SK-N-SH treated with all-trans-retinoic acid at 6 μM for 48 hours (cell line): ENCODE results near the gene PLB1.

Experiments
- ATAC-seq: fragments of 200-7000 bp; cut with Tn5 transposase; 3 replicates; pipeline ENCODE4 v1.9.1; 2020; ENCODE audit warnings: mild to moderate bottlenecking, moderate library complexity
- ARNTL ChIP-seq: fragments of 450-650 bp; formaldehyde crosslinking; IDR thresholded peaks from 2 replicates; pipeline ENCODE4 v1.5.0; 2020; ENCODE audit warnings: low read depth, mild to moderate bottlenecking, moderate library complexity, borderline replicate concordance
- BACH2 ChIP-seq: fragments of 250-450 bp; sonication (Bioruptor Pico); IDR thresholded peaks from 2 replicates; pipeline ENCODE4 v1.9.0; 2021; ENCODE audit warnings: mild to moderate bottlenecking, borderline replicate concordance
- CSDC2 ChIP-seq: fragments of 250-450 bp; sonication (Bioruptor Pico); IDR thresholded peaks from 2 replicates; pipeline ENCODE4 v1.5.0; 2020; ENCODE audit warnings: mild to moderate bottlenecking, moderate library complexity
- ESRRG ChIP-seq: fragments of 250-450 bp; sonication (Bioruptor Pico); IDR thresholded peaks from 2 replicates; pipeline ENCODE4 v1.6.1; 2021; ENCODE audit warnings: mild to moderate bottlenecking
- GLIS3 ChIP-seq: fragments of 250-450 bp; sonication (Bioruptor Pico); IDR thresholded peaks from 2 replicates; pipeline ENCODE4 v1.5.0; 2020; ENCODE audit warnings: mild to moderate bottlenecking, moderate library complexity
- ISL1 ChIP-seq: fragments of 250-450 bp; sonication (Bioruptor Pico); IDR thresholded peaks from 2 replicates; pipeline ENCODE4 v2.1.2; 2022; ENCODE audit warnings: mild to moderate bottlenecking, moderate library complexity
- OSR1 ChIP-seq: fragments of 250-450 bp; sonication (Bioruptor Pico); IDR thresholded peaks from 2 replicates; pipeline ENCODE4 v1.8.0; 2022; ENCODE audit warnings: moderate library complexity, mild to moderate bottlenecking, inconsistent platforms
- SNAI2 ChIP-seq: fragments of 250-450 bp; sonication (Bioruptor Pico); IDR thresholded peaks from 2 replicates; pipeline ENCODE4 v1.5.0; 2020; ENCODE audit warnings: mild to moderate bottlenecking, moderate library complexity
- TCF4 ChIP-seq: fragments of 250-450 bp; sonication (Bioruptor Pico); IDR thresholded peaks from 2 replicates; pipeline ENCODE4 v1.8.0; 2021; ENCODE audit warnings: mild to moderate bottlenecking, moderate library complexity, borderline replicate concordance
- TOX ChIP-seq: fragments of 250-450 bp; sonication (Bioruptor Pico); IDR thresholded peaks from 2 replicates; pipeline ENCODE4 v1.8.0; 2021; ENCODE audit warnings: mild to moderate bottlenecking, moderate library complexity, borderline replicate concordance
- ZC3H10 ChIP-seq: fragments of 250-450 bp; sonication (Bioruptor Pico); IDR thresholded peaks from 2 replicates; pipeline ENCODE4 v1.5.1; 2021; ENCODE audit warnings: mild to moderate bottlenecking, moderate library complexity
- ZFP3 ChIP-seq: fragments of 250-450 bp; sonication (Bioruptor Pico); IDR thresholded peaks from 2 replicates; pipeline ENCODE4 v1.5.0; 2020; ENCODE audit warnings: mild to moderate bottlenecking, moderate library complexity
- ZNF565 ChIP-seq: fragments of 450-650 bp; formaldehyde crosslinking; conservative IDR thresholded peaks from 2 replicates; pipeline ENCODE4 v1.5.0; 2020; ENCODE audit warnings: low read depth, mild to moderate bottlenecking, moderate library complexity
- ZNF70 ChIP-seq: fragments of 450-650 bp; formaldehyde crosslinking; IDR thresholded peaks from 2 replicates; pipeline ENCODE4 v1.5.0; 2020; ENCODE audit warnings: mild to moderate bottlenecking, moderate library complexity
- ZNF8 ChIP-seq: fragments of 450-650 bp; formaldehyde crosslinking; IDR thresholded peaks from 2 replicates; pipeline ENCODE4 v1.5.0; 2020; ENCODE audit warnings: mild to moderate bottlenecking, moderate library complexity
- TF ChIP-seq, protein P1 (sequence below): fragments of 250-450 bp; sonication (Bioruptor Pico); IDR thresholded peaks from 2 replicates; pipeline ENCODE4 v1.8.0; 2021; ENCODE audit warnings: low read depth, mild to moderate bottlenecking, moderate library complexity, borderline replicate concordance
- TF ChIP-seq, protein P2 (sequence below): fragments of 250-450 bp; sonication (Bioruptor Pico); IDR thresholded peaks from 2 replicates; pipeline ENCODE4 v1.8.0; 2020; ENCODE audit warnings: mild to moderate bottlenecking, moderate library complexity, borderline replicate concordance
- TF ChIP-seq, protein P3 (sequence below): fragments of 250-450 bp; sonication (Bioruptor Pico); IDR thresholded peaks from 2 replicates; pipeline ENCODE4 v1.5.1; 2020; ENCODE audit warnings: low read depth, mild to moderate bottlenecking, moderate library complexity
- TF ChIP-seq, protein P4 (sequence below): fragments of 250-450 bp; sonication (Bioruptor Pico); IDR thresholded peaks from 2 replicates; pipeline ENCODE4 v1.5.0; 2020; ENCODE audit warnings: mild to moderate bottlenecking, moderate library complexity
- TF ChIP-seq, protein P5 (sequence below): fragments of 250-450 bp; sonication (Bioruptor Pico); IDR thresholded peaks from 2 replicates; pipeline ENCODE4 v1.5.1; 2021; ENCODE audit warnings: mild to moderate bottlenecking, moderate library complexity

Gene PLB1

DNA sequence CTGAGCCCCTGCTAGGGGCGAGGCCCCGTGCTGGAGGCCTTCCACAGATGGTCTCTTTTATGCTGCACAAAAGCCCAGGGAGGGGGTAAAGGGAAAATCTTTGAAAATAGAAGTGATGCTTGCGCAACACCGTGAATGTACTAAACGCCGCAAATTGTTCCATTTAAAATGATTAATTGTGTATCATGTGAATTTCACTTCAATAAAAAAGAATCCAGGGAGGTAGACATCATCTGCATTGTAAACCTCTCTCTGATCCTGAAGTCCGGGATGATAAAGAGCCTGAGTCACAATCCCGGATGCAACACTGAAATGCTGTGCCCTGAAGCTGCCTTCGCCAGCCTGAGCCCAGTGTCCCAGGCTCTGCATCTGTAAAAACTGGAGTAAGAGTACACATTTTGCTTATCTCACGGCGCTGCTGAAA lies 148.1 kb downstream of the PLB1 start:
- ATAC-seq: peak; percentile 85
- TF ChIP-seq TOX: no peak

DNA sequence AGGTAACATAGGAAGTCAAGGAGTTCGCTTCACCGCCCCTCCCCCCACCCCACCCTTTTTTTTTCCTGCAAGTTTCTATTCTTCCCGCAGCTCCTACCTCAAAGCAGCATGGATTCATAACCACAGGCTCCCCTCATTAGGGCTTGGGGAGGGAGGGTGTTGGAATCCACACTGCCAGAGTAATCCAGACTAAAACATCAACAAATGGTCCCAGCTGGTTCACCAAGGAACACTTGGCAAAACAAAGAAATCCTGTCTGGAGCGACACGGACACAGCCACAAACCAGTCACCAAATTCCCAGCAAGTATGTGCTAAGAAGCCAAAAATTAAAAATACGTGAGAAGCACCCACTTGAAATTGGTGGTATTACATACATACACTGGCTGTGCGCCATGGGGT lies 148.9 kb downstream of the PLB1 start:
- TF ChIP-seq, protein P1, sequence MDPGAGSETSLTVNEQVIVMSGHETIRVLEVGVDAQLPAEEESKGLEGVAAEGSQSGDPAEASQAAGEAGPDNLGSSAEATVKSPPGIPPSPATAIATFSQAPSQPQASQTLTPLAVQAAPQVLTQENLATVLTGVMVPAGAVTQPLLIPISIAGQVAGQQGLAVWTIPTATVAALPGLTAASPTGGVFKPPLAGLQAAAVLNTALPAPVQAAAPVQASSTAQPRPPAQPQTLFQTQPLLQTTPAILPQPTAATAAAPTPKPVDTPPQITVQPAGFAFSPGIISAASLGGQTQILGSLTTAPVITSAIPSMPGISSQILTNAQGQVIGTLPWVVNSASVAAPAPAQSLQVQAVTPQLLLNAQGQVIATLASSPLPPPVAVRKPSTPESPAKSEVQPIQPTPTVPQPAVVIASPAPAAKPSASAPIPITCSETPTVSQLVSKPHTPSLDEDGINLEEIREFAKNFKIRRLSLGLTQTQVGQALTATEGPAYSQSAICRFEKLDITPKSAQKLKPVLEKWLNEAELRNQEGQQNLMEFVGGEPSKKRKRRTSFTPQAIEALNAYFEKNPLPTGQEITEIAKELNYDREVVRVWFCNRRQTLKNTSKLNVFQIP (CRISPR knock-in tag): no peak
- TF ChIP-seq CSDC2 (CRISPR knock-in tag): no peak
- no peak for TF ChIP-seq ZFP3 (CRISPR knock-in tag)
- TF ChIP-seq, protein P2, sequence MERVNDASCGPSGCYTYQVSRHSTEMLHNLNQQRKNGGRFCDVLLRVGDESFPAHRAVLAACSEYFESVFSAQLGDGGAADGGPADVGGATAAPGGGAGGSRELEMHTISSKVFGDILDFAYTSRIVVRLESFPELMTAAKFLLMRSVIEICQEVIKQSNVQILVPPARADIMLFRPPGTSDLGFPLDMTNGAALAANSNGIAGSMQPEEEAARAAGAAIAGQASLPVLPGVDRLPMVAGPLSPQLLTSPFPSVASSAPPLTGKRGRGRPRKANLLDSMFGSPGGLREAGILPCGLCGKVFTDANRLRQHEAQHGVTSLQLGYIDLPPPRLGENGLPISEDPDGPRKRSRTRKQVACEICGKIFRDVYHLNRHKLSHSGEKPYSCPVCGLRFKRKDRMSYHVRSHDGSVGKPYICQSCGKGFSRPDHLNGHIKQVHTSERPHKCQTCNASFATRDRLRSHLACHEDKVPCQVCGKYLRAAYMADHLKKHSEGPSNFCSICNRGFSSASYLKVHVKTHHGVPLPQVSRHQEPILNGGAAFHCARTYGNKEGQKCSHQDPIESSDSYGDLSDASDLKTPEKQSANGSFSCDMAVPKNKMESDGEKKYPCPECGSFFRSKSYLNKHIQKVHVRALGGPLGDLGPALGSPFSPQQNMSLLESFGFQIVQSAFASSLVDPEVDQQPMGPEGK (CRISPR knock-in tag): no peak
- no peak for TF ChIP-seq ESRRG (CRISPR knock-in tag)
- no peak for TF ChIP-seq SNAI2 (CRISPR knock-in tag)
- no peak for TF ChIP-seq ZC3H10 (CRISPR knock-in tag)
- TF ChIP-seq, protein P3, sequence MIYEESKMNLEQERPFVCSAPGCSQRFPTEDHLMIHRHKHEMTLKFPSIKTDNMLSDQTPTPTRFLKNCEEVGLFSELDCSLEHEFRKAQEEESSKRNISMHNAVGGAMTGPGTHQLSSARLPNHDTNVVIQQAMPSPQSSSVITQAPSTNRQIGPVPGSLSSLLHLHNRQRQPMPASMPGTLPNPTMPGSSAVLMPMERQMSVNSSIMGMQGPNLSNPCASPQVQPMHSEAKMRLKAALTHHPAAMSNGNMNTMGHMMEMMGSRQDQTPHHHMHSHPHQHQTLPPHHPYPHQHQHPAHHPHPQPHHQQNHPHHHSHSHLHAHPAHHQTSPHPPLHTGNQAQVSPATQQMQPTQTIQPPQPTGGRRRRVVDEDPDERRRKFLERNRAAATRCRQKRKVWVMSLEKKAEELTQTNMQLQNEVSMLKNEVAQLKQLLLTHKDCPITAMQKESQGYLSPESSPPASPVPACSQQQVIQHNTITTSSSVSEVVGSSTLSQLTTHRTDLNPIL: no peak
- no peak for TF ChIP-seq OSR1 (CRISPR knock-in tag)
- TF ChIP-seq ARNTL (CRISPR knock-in tag): no peak
- TF ChIP-seq ZNF8 (CRISPR knock-in tag): no peak
- TF ChIP-seq, protein P4, sequence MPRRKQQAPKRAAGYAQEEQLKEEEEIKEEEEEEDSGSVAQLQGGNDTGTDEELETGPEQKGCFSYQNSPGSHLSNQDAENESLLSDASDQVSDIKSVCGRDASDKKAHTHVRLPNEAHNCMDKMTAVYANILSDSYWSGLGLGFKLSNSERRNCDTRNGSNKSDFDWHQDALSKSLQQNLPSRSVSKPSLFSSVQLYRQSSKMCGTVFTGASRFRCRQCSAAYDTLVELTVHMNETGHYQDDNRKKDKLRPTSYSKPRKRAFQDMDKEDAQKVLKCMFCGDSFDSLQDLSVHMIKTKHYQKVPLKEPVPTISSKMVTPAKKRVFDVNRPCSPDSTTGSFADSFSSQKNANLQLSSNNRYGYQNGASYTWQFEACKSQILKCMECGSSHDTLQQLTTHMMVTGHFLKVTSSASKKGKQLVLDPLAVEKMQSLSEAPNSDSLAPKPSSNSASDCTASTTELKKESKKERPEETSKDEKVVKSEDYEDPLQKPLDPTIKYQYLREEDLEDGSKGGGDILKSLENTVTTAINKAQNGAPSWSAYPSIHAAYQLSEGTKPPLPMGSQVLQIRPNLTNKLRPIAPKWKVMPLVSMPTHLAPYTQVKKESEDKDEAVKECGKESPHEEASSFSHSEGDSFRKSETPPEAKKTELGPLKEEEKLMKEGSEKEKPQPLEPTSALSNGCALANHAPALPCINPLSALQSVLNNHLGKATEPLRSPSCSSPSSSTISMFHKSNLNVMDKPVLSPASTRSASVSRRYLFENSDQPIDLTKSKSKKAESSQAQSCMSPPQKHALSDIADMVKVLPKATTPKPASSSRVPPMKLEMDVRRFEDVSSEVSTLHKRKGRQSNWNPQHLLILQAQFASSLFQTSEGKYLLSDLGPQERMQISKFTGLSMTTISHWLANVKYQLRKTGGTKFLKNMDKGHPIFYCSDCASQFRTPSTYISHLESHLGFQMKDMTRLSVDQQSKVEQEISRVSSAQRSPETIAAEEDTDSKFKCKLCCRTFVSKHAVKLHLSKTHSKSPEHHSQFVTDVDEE (CRISPR knock-in tag): no peak
- no peak for TF ChIP-seq TOX
- no peak for TF ChIP-seq GLIS3 (CRISPR knock-in tag)
- TF ChIP-seq, protein P5, sequence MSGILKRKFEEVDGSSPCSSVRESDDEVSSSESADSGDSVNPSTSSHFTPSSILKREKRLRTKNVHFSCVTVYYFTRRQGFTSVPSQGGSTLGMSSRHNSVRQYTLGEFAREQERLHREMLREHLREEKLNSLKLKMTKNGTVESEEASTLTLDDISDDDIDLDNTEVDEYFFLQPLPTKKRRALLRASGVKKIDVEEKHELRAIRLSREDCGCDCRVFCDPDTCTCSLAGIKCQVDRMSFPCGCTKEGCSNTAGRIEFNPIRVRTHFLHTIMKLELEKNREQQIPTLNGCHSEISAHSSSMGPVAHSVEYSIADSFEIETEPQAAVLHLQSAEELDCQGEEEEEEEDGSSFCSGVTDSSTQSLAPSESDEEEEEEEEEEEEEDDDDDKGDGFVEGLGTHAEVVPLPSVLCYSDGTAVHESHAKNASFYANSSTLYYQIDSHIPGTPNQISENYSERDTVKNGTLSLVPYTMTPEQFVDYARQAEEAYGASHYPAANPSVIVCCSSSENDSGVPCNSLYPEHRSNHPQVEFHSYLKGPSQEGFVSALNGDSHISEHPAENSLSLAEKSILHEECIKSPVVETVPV (CRISPR knock-in tag): no peak
- no peak for TF ChIP-seq ZNF565 (CRISPR knock-in tag)
- no peak for TF ChIP-seq TCF4 (CRISPR knock-in tag)
- no peak for TF ChIP-seq BACH2 (CRISPR knock-in tag)
- TF ChIP-seq ZNF70: no peak
- no peak for ATAC-seq

DNA sequence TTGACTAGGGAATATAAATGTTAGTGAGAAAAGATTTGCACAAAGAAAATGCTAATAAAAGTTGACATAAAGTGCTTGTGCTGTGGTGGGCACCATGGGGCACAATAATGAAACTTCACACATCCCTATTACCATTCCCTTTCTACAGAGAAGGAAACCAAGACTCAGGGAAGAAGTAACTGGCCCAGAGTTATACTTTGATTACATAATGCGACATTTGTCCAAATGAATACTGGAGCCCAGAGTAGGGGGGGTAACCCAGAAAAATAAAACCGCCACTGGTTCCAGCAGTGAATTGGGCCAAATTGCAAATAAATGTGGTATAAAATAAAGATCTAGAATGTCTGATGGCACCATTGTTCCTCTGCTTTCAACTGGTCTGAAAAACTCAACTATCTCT lies 149.7 kb downstream of the PLB1 start:
- TF ChIP-seq ZNF70: no peak
- TF ChIP-seq BACH2 (CRISPR knock-in tag): no peak
- no peak for TF ChIP-seq TCF4 (CRISPR knock-in tag)
- TF ChIP-seq TOX: no peak
- no peak for TF ChIP-seq ESRRG (CRISPR knock-in tag)
- TF ChIP-seq ISL1: no peak
- TF ChIP-seq, protein P3: no peak
- ATAC-seq: no peak
